ENCODE measurements around the gene SRC. TPM values are rescaled to one million over a fixed set of nuclear protein-coding genes. Genes with fewer than 3 reads are reported as not detected.

The SRC gene
- total and polyA plus RNA-seq, 2 of the 8 experiments (the other 6 are each of a cell fraction or from before 2014, with no cell fraction given) = 27.6 to 28.8 TPM

DNA sequence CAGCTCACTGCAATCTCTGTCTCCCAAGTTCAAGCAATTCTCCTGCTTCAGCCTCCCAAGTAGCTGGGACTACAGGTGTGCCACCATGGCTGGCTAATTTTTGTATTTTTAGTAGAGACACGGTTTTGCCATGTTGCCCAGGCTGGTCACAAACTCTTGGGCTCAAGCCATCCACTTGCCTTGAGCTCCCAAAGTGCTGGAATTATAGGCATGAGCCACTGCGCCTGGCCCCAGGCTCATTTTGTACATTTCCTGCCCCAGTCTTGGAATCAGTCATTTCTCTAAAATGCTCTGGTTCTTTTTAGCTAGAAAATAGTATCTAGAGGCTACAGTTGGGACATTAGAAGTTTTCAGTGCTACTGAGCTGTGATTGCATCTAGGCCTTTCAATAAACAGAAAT, 43.0 kb upstream of the SRC start:
- H4K20me1 ChIP-seq (replicated peaks in 1 of 2; ENCODE audit: control insufficient read depth in 1 of 2, insufficient read depth in 2 of 2, low read length in 2 of 2) = no peaks in the 10 kb centered on the region
- H3K18ac ChIP-seq (ENCODE audit: extremely low read depth, low read length) = no peak overlapping the region
- H2AFZ ChIP-seq (ENCODE audit: low read length) = no peak overlapping the region
- no peak overlapping the region for H3K14ac ChIP-seq (ENCODE audit: insufficient read length)
- no peaks in the 10 kb centered on the region for H3K23me2 ChIP-seq (ENCODE audit: low read depth, low read length)
- no peak overlapping the region for H3K9ac ChIP-seq (replicated peaks in 1 of 4; ENCODE audit: extremely low read depth in 1 of 4, low read depth in 3 of 4, low read length in 3 of 4)
- H3K79me1 ChIP-seq (ENCODE audit: low read depth, low read length) = peaks cover 13% of the 10 kb centered on the region
- no peak overlapping the region for H3K23ac ChIP-seq (ENCODE audit: insufficient read length)
- no peak overlapping the region for H3K27ac ChIP-seq (ENCODE audit: low read depth, low read length)
- no peak overlapping the region for H4K91ac ChIP-seq (replicated peaks; ENCODE audit: insufficient read length, low read length)
- TF ChIP-seq FOSL1 (IDR thresholded peaks at IDR 0.05; ENCODE audit: insufficient read depth, low read depth, low read length) (no peak), JUND (IDR thresholded peaks at IDR 0.05; ENCODE audit: low read length) (no peak), KDM4A (IDR thresholded peaks at IDR 0.05; ENCODE audit: low read depth, low read length, severe bottlenecking) (no peak), RAD21 (IDR thresholded peaks at IDR 0.05 in 1 of 2, conservative IDR thresholded peaks at IDR 0.05 in 1 of 2; ENCODE audit: low read depth in 2 of 2, low read length in 2 of 2) (no peak), NANOG (IDR thresholded peaks at IDR 0.05; ENCODE audit: insufficient read depth, low read depth, low read length, poor library complexity, severe bottlenecking) (no peak), JUN (IDR thresholded peaks at IDR 0.05; ENCODE audit: low read depth, low read length) (no peak), RNF2 (IDR thresholded peaks at IDR 0.05; ENCODE audit: borderline replicate concordance, low read depth, low read length, missing control alignments, poor library complexity, severe bottlenecking) (no peak), NRF1 (IDR thresholded peaks at IDR 0.05; ENCODE audit: low read depth, low read length) (no peak), SP4 (IDR thresholded peaks at IDR 0.05; ENCODE audit: low read length) (no peak), ASH2L (IDR thresholded peaks at IDR 0.05; ENCODE audit: low read length) (no peak)
- TF ChIP-seq, protein P1, sequence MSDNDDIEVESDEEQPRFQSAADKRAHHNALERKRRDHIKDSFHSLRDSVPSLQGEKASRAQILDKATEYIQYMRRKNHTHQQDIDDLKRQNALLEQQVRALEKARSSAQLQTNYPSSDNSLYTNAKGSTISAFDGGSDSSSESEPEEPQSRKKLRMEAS (IDR thresholded peaks at IDR 0.05) = no peak
- FAIRE-seq (no peak), DNase-seq (ENCODE audit: low read depth in 1 of 2, low spot score in 2 of 2) (no peak)
- no peak overlapping the region for H2AK5ac ChIP-seq (ENCODE audit: low read depth, low read length)
- no peak overlapping the region for H4K8ac ChIP-seq (ENCODE audit: extremely low read depth, insufficient read depth, low read length)
- H3K36me3 ChIP-seq (ENCODE audit: control insufficient read depth in 2 of 4, insufficient read depth in 4 of 4, low read length in 3 of 4) = peaks cover 0 to 23% (median 11%) of the 10 kb centered on the region in 4 experiments; a peak in 6 of 8 replicates
- no peaks in the 10 kb centered on the region for H3K9me3 ChIP-seq (ENCODE audit: insufficient read depth in 2 of 2, low read depth in 1 of 2, low read length in 1 of 2)
- no peak overlapping the region for H2BK5ac ChIP-seq (ENCODE audit: low read depth, low read length)
- H2BK20ac ChIP-seq (ENCODE audit: low read length) = no peak overlapping the region
- peaks cover 0 to 4% (median 0%) of the 10 kb centered on the region in 4 experiments; a peak in 2 of 7 replicates for H3K4me1 ChIP-seq (replicated peaks in 1 of 4; ENCODE audit: control insufficient read depth in 3 of 4, insufficient read depth in 4 of 4, low read length in 3 of 4)
- no peak overlapping the region for H2BK120ac ChIP-seq (replicated peaks; ENCODE audit: low read depth, low read length)
- H2BK15ac ChIP-seq (ENCODE audit: low read length) = no peak overlapping the region
- no peaks in the 10 kb centered on the region for H3K27me3 ChIP-seq (replicated peaks in 1 of 4; ENCODE audit: control insufficient read depth in 3 of 4, extremely low read depth in 1 of 4, insufficient read depth in 3 of 4, low read length in 3 of 4)
- no peak overlapping the region for H3K56ac ChIP-seq (replicated peaks; ENCODE audit: insufficient read length, low read depth, low read length)
- H3K4me2 ChIP-seq (ENCODE audit: insufficient read depth in 1 of 2, low read depth in 2 of 2, low read length in 2 of 2) = no peak overlapping the region
- H3K4me3 ChIP-seq (ENCODE audit: extremely low read depth in 1 of 4, insufficient read depth in 2 of 4, low read depth in 3 of 4, low read length in 4 of 4) = no peak overlapping the region
- no peak overlapping the region for H2BK12ac ChIP-seq (ENCODE audit: low read depth, low read length)
- ChIA-PET CTCF (ENCODE audit: partially characterized antibody) (interaction anchor here (0.6 to 1.6 kb wide), 4 partner anchors 12 to 672 kb away, joined by 3 to 7 read pairs (median 4); no protein-coding TSS in a partner anchor), POLR2A (ENCODE audit: partially characterized antibody) (interaction anchor here (0.7 to 1.4 kb wide), 3 partner anchors 9 to 77 kb away, joined by 3 to 4 read pairs (median 4); partner anchors contain the start of gene MANBAL)
- H3K4ac ChIP-seq (replicated peaks; ENCODE audit: insufficient read length, low read depth, low read length) = no peak overlapping the region
- WGBS, 2 experiments (ENCODE audit: extremely low coverage in 1 of 2, insufficient coverage in 1 of 2, insufficient read length in 1 of 2, insufficient replicate concordance in 2 of 2, low coverage in 1 of 2, low lambda C conversion rate in 2 of 2, missing lambda C conversion rate in 1 of 2) = 84% methylated on average over 2 of the region's 2 CpGs; no CpG with 5 or more reads in 1 of the 2 experiments
- no peak overlapping the region for H4K5ac ChIP-seq (ENCODE audit: insufficient read length, low read depth, low read length)
- H3K79me2 ChIP-seq (ENCODE audit: control insufficient read depth in 1 of 2, insufficient read depth in 2 of 2, low read length in 2 of 2) = peaks cover 0 to 7% of the 10 kb centered on the region in 2 experiments; a peak in 2 of 4 replicates

All from H1 (cell line).